Inflammatory macrophage (primary cell): ENCODE results near the gene DPM2.

Experiments
- DNase-seq, 2 donors: peaks; one replicate each; pipeline ENCODE4 v3.0.0-alpha.2; 2020 to 2022

The DPM2 gene

GRCh38 chr9:127918183-127919107 lies 19.2 kb downstream of the DPM2 start:
- DNase-seq = peak in 1 of 2 donors; percentile 51

DNA sequence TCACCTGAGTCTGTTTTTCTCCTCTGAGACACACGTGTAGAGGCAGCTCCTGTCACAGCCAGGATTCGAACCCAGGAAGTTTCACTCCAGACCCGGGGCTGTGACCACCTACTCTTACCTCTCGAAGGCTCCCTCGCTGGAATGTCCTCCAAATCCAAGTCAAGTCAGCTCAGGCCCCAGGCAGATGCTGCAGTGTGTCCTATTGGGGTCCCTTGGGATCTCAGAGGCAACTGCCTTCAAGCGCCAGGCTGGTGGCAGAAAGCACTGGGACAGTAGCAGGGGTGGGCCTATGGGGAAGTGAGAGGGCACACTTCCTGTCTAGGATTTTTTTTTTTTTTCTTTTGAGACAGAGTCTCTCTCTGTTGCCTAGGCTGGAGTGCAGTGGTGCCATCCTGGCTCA lies 20.1 kb downstream of the DPM2 start:
- DNase-seq = peak in 1 of 2 donors; percentile 56

GRCh38 chr9:127916720-127917581 lies 20.7 kb downstream of the DPM2 start, which contains the start of gene ST6GALNAC4:
Gene ST6GALNAC4, minus strand, starts transcription at chr9:127917041. Its CDS starts 622 bp downstream, at chr9:127916419.
- DNase-seq = peak; percentile 94 to 97

- no peak for DNase-seq
Measured at GRCh38 chr9:127915801-127916719, 21.6 kb downstream of the DPM2 start.

GRCh38 chr9:127915325-127915752 lies 22.3 kb downstream of the DPM2 start:
- peak in 1 of 2 donors; percentile 19 for DNase-seq

- DNase-seq = no peak
Measured at GRCh38 chr9:127913682-127914081, 24.0 kb downstream of the DPM2 start.

- DNase-seq = peak in 1 of 2 donors; percentile 6
Measured at GRCh38 chr9:127912882-127913281, 24.8 kb downstream of the DPM2 start.

DNA sequence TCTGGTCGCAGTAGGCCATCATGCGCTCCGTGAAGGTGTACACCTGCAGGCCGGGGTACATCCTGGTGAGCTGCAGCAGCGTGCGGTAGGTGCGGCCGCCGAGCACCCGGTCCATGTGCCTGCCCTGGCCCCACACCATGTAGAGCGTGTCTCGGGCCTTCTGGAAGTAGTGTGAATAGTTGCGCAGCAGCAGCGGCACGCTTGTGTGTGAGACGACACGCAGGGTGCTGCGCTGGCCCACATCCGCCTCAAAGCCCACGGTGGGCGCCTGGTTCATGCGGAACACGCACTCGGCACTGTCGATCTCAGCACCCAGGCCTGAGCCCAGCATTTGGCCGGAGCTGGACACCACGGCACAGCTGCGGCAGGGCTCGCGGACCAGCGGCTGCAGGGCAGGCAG lies 25.4 kb downstream of the DPM2 start:
- DNase-seq = no peak

DNA sequence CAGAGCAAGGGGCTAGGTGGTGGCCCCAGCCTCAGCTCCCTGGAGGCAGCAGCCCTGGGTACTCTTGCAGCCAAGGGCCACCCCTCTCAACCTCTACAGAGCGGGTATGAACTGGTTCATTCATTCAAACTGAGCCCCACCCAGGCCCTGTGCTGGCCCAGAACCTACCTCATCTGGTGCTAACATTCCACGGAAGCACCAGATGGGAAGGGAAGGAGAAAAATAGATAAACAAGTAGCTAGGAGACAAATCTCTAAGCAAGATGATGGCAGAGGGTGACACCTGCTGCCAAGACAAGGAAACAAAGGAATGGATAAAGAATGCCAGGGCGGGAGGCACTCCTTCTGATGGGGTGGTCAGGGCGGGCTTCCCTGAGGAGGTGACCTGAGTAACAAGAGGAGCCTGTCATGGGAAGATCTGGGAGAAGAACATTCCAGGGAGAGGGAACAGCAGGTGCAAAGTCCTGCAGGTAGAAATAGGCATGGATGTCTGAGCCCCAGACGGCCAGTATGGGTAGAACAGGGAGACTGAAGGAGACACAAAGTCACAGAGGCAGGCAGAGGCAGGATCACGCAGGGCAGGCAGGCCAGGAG lies 26.9 kb downstream of the DPM2 start:
- peak in 1 of 2 donors; percentile 14 for DNase-seq

GRCh38 chr9:127909839-127910273 lies 27.8 kb downstream of the DPM2 start:
- DNase-seq = no peak

DNA sequence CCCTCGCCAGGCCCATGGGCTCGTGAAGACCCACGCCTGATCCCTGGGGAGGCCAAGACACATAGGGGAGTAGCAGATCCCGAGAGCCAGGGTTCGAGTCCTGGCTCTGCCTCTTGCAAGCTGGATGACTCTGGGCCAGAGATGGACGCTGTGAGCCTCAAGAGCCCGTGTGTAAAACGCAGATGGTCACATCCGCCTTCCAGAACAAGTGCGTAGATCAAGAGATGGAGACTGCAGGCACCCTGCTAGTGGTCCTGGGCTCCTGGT lies 29.1 kb downstream of the DPM2 start:
- DNase-seq = no peak

DNA sequence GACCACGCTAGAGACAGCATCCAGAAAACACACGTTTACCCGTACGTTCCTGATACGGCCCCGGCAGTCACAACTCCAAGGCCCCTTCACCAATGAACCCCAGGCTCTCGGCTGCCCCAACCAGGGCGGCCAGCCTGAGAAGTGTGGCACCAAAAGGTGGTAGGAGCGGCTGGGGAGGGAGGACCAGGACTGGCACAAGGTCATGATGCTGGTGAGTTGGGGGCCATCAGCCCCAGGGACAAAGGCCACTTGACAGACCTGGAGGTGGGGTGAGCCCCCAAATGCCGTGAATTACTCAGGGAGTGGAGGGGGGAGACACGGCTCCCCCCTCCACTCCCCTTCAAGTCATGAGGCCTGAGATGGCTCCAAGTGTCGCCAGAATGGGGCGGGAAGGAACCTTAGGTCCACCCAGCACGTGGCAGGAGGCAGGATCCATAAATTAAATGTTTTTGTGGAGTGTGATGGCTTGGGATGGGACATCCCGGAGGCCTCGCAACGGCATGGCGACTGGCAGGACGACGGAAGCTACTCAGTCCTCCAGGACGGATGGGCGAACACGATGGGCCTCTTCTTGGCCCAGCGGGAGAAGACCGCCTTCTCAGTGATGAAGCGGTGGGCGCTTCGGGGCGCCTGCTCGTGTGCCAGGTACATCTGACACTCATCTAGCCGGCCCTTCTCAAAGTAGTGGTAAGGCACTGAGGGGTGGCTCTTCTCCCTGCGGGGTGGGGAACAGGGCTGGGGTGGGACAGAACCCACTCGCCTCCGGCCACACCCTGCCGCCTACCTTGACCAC lies 29.6 kb downstream of the DPM2 start:
- DNase-seq = no peak

DNA sequence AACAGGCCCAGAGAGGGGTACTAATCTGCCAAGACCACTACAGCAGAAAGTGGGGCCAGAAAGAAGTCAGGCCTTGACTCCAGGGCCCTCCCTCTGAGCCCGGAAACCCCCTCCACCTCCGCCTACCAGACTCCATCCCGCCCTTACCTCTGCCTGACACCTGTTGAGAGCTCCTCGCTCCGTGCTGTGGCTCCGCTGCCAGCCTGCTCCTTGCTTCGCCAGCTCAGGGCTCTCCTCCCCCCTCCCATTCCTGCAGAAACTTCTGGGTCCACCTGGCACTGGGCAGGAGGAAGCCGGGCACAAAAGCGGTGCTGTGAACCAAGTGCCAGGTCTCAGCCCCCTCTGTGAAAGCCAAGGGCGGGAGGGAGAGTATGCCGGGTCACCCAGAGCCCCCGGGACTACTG lies 31.9 kb downstream of the DPM2 start:
- no peak for DNase-seq

DNA sequence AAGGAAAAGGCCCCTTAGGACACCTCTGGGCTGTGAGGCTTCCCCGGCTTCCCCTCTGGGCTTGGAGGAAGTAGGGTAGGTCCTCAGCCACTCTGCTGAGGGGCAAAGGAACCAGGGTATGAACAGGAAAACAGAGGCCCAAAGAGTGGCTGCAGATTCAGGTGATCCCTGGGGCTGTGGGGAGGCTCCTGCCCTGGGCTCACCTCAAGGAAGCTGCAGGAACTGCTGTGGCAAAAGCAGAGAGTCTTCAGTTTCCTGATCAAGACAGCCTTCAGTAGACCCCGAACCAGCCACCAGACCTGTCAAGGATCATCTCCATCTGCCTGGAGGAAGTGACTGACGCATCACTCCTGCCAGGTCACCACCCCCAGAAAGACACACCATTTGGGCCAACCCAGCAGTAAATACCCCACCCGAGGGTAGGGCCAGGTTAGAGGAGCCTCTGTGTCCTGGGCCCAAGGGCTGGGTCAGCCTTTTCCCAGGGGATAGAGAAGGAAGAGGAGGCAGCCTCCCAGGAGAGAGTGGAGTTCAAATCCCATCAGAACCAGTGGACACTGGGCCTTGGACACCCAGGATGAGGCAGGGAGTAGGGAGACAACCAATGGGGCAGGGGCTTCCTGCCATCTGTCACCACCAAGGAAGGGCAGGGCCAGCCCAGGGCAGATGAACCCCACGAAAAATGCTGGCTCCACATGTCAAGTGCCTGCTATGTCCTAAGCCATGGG lies 32.5 kb downstream of the DPM2 start:
- DNase-seq = peak in 1 of 2 donors; percentile 60

- DNase-seq = peak in 1 of 2 donors; percentile 33
Measured at GRCh38 chr9:127904561-127905003, 33.1 kb downstream of the DPM2 start.

GRCh38 chr9:127903557-127904475 lies 33.8 kb downstream of the DPM2 start:
- peak; percentile 64 to 80 for DNase-seq

- peak; percentile 78 to 86 for DNase-seq
Measured at GRCh38 chr9:127899128-127899943, 38.3 kb downstream of the DPM2 start, which contains the start of gene ST6GALNAC6. Gene ST6GALNAC6, minus strand, starts transcription at chr9:127899603. Its CDS starts 1,622 bp downstream, at chr9:127897981.
